Right lobe of liver (tissue), 6 donors: ENCODE measurements around the gene TRA2A. TPM values are rescaled to one million over a fixed set of nuclear protein-coding genes. Genes with fewer than 3 reads are reported as not detected.

Source experiments
- ATAC-seq, 4 donors: fragments of 200-7000 bp; cut with Tn5 transposase; one replicate each; pipeline ENCODE4 v1.9.1; 2020; ENCODE audit warnings: mild to moderate bottlenecking in 4 of 4, moderate library complexity in 4 of 4
- DNase-seq, 3 donors: peaks; one replicate each; pipeline ENCODE4 v3.0.0-alpha.2; 2020
- H3K27ac ChIP-seq, 3 donors: fragments of 200-600 bp; one replicate each; pipeline ENCODE4 v1.8.0; 2022
- H3K27me3 ChIP-seq, 2 donors: fragments of 200-600 bp; one replicate each; pipeline ENCODE4 v1.8.0; 2022
- H3K36me3 ChIP-seq, 4 donors: fragments of 200-600 bp; sonication (generic) in 1 of 4; one replicate each; pipeline versions ENCODE4 v1.5.1 to v1.8.0; 2017 to 2022; ENCODE audit warnings: control low read depth in 1 of 4
- H3K4me1 ChIP-seq, 4 donors: fragments of 200-600 bp; sonication (generic) in 1 of 4; one replicate each; pipeline versions ENCODE4 v1.5.1 to v1.8.0; 2017 to 2022; ENCODE audit warnings: control low read depth in 1 of 4
- H3K4me3 ChIP-seq, 3 donors: fragments of 200-600 bp; one replicate each; pipeline ENCODE4 v1.8.0; 2022
- H3K9me3 ChIP-seq, 4 donors: fragments of 200-600 bp; sonication (generic) in 1 of 4; one replicate each; pipeline versions ENCODE4 v1.5.1 to v1.8.0; 2017 to 2022; ENCODE audit warnings: control low read depth in 1 of 4
- POLR2A ChIP-seq: fragments of 450-650 bp; IDR thresholded peaks from one replicate; pipeline ENCODE4 v1.6.1; 2017; ENCODE audit warnings: antibody characterized with exemption, mild to moderate bottlenecking
- WGBS: methylation state at CpG from one replicate; pipeline ENCODE4 v1.1.6; 2018; ENCODE audit warnings: low coverage, low lambda C conversion rate; ENCODE audit not compliant: insufficient coverage; ENCODE audit errors: missing lambda C conversion rate; 5-methylcytosine and 5-hydroxymethylcytosine counted together
- intact Hi-C, 2 donors: fragments of 100-400 bp; cut with DNase I; formaldehyde crosslinking; loops; one replicate each; pipeline versions ENCODE4 v1.11.2 to v1.14.1; 2022
- small RNA-seq, 2 experiments: library from RNA; depleted of rRNA; stranded (forward); fragments of <200 nt; gene quantifications; one replicate each; pipeline ENCODE3, GENCODE V24; 2016
- total RNA-seq, 6 experiments: library from RNA; depleted of rRNA in 2 of 6; stranded (reverse); fragments of >200 nt in 2 of 6; fragmentation: NEBNext Ultra II Directional in 3 of 6; extraction: Animal tissue kit (Norgen Biotek cat#: 25700) in 3 of 6; gene quantifications; one replicate each; pipeline versions ENCODE4 v1.1.0 to v1.2.4, GENCODE V29; 2016 to 2023
- TF ChIP-seq, protein P1 (sequence below), 4 donors: fragments of 200-600 bp in 3 of 4; fragments of 450-650 bp in 1 of 4; IDR thresholded peaks; one replicate each; pipeline versions ENCODE4 v1.5.1 to v1.8.0; 2016 to 2022; ENCODE audit warnings: antibody characterized with exemption in 4 of 4, mild to moderate bottlenecking in 2 of 4
- donor health status: DM: no; HTN: yes; CAD: no.
- donor health status: DM: no; HTN: no; CAD: no.
- donor health status: DM: no; HTN: no; CAD: no.
- donor health status: DM: no; HTN: yes; CAD: no.
- donor health status: DM: no; HTN: yes; CAD: no.

TRA2A gene
- total RNA-seq, 6 experiments from 2014 or later = 11.1 to 34.9 (median 24.7) TPM

DNA sequence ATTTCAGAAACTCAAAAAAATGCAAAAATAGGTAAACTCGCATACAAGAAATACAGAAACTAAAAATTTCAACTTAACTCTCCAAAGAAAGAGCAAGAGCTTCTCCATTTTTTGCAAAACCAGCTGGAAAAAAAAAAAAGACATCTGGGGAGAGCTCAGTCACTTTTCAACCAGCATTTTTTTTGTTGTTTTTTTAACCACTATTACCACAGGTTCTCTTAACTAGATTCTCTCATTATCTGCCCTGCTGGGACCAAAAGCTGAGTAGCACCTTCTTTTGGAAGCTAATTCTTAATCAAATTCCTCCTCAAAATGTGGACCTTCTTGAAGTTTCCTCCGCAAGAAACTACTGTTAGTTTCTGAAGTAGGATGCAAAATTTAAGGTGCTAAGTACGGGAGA lies 75.7 kb downstream of the TRA2A start:
- intact Hi-C loops = no loop called here
- DNase-seq (no peak), ATAC-seq (no peak)
- H3K36me3 ChIP-seq = no peaks in the 10 kb centered on the region
- TF ChIP-seq, protein P1, sequence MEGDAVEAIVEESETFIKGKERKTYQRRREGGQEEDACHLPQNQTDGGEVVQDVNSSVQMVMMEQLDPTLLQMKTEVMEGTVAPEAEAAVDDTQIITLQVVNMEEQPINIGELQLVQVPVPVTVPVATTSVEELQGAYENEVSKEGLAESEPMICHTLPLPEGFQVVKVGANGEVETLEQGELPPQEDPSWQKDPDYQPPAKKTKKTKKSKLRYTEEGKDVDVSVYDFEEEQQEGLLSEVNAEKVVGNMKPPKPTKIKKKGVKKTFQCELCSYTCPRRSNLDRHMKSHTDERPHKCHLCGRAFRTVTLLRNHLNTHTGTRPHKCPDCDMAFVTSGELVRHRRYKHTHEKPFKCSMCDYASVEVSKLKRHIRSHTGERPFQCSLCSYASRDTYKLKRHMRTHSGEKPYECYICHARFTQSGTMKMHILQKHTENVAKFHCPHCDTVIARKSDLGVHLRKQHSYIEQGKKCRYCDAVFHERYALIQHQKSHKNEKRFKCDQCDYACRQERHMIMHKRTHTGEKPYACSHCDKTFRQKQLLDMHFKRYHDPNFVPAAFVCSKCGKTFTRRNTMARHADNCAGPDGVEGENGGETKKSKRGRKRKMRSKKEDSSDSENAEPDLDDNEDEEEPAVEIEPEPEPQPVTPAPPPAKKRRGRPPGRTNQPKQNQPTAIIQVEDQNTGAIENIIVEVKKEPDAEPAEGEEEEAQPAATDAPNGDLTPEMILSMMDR (IDR thresholded peaks at IDR 0.05) = no peak
- TF ChIP-seq POLR2A = no peak
- no peaks in the 10 kb centered on the region for H3K4me1 ChIP-seq
- no peak overlapping the region for H3K27ac ChIP-seq
- H3K27me3 ChIP-seq = no peaks in the 10 kb centered on the region
- H3K9me3 ChIP-seq = no peaks in the 10 kb centered on the region
- 65% methylated on average over 3 of the region's 3 CpGs for WGBS
- no peak overlapping the region for H3K4me3 ChIP-seq

DNA sequence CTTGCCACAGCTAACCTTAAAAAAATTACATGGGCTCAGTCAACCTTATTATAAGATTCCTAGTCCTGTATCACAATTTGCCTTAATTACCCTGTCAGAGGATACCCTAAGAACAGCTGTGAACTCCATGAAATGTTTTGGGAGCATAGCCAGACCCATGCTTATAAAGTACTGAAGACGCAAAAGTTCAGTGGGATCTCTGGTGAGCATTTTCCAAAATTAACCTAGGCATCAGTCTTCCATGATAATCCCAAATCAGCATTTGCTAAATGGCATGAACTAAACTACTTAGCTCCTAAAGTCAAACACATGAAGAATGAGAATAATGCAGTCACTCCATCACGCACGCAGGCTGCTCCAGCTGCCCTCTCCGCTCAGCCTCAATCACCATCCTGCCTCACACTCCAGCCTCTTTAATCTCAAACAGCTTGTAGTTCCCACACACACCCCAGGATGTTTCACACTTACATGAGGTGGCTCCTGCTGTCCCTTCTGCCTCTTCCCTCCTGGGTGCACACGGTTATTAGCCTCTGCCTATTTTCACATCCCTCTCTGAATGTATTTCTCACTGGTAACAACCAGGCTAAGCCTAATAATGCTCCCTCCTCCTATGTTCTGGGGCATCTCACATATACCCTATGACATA lies 76.8 kb downstream of the TRA2A start:
- ATAC-seq = no peak
- Histone ChIP-seq H3K36me3 (no peaks in the 10 kb centered on the region), H3K27me3 (no peaks in the 10 kb centered on the region), H3K4me3 (no peak overlapping the region), H3K4me1 (no peaks in the 10 kb centered on the region), H3K9me3 (no peaks in the 10 kb centered on the region), H3K27ac (no peak overlapping the region)
- DNase-seq = no peak
- 82% methylated on average over 5 of the region's 5 CpGs for WGBS
- TF ChIP-seq POLR2A = no peak
- intact Hi-C loops = no loop called here

Small RNA genes lying within 50 kb of the gene (small RNA-seq; reads per million reads assigned to genes)
- gene AC079780.1 (0 reads per million in 2 experiments), gene RF00019 (0 reads per million in 2 experiments)

Other genes with a start within 250 kb of the TRA2A start
- 10 to 100 TPM; 36.7 to 55.1 (median 44.7) TPM for gene MALSU1, start 232.6 kb downstream of the TRA2A start, total RNA-seq
- gene IGF2BP3, start 61.5 kb downstream of the TRA2A start, total RNA-seq = under 1 TPM in 5 of 6 experiments, not detected in 1; 0.12 to 0.64 (median 0.19) TPM
- gene CCDC126, start 65.4 kb upstream of the TRA2A start, total RNA-seq = 1 to 10 TPM; 5.9 to 9.8 (median 6.2) TPM
- gene FAM221A, start 148.2 kb upstream of the TRA2A start, total RNA-seq = 1 to 10 TPM; 4.0 to 5.8 (median 4.8) TPM
- gene STK31, start 178.2 kb upstream of the TRA2A start, total RNA-seq = under 1 TPM in 5 of 6 experiments, not detected in 1; 0.13 to 0.62 (median 0.32) TPM